RWPE1 (cell line): ENCODE measurements around the gene TJAP1.

ENCODE experiments used
- CTCF ChIA-PET: fragments of 350-600 bp; sonication (Branson Sonifier 250); formaldehyde crosslinking; extraction: SDS; loops from one replicate; lab custom pipeline; 2021; lab: Yijun Ruan, JAX
- POLR2A ChIA-PET: fragments of 400-600 bp; formaldehyde crosslinking; extraction: SDS; loops from one replicate; lab custom pipeline; 2020; ENCODE audit warnings: antibody characterized with exemption; ENCODE audit not compliant: low non-redundant PET; lab: Yijun Ruan, JAX
- DNase-seq: peaks from one replicate; pipeline ENCODE4 v3.0.0; 2012; ENCODE audit warnings: low spot score
- H3K27ac ChIP-seq: fragments of 450-650 bp; 2 replicates; pipeline ENCODE4 v1.5.1; 2017
- CTCF ChIP-seq: fragments of 450-650 bp; conservative IDR thresholded peaks from 2 replicates; pipeline ENCODE4 v1.5.1; 2017; ENCODE audit warnings: low read depth, mild to moderate bottlenecking

The TJAP1 gene

GRCh38 chr6:43434001-43434840, 43.1 kb upstream of the TJAP1 start:
- peak overlapping the region; percentile 15 for H3K27ac ChIP-seq
- DNase-seq: no peak
- CTCF ChIA-PET: interaction anchor here (0.5 to 1.4 kb wide), 5 partner anchors 10 to 252 kb away, joined by 3 to 7 read pairs (median 3); no protein-coding TSS in a partner anchor
- POLR2A ChIA-PET: interaction anchor here (0.6 to 1.6 kb wide), 2 partner anchors 15 to 73 kb away, joined by 3 to 4 read pairs; no protein-coding TSS in a partner anchor
- no peak for TF ChIP-seq CTCF

GRCh38 chr6:43434943-43435342, 42.4 kb upstream of the TJAP1 start:
- peak overlapping the region; percentile 89; the same call in 1 of the 2 replicates for H3K27ac ChIP-seq
- ChIA-PET POLR2A (interaction anchor here (0.6 kb wide), 1 partner anchor 74 kb away, joined by 3 read pairs; no protein-coding TSS in a partner anchor), CTCF (no interaction called here)
- DNase-seq: no peak
- no peak for TF ChIP-seq CTCF

- peak overlapping the region; percentile 89 for H3K27ac ChIP-seq
- CTCF ChIA-PET: interaction anchor here (0.6 kb wide), 1 partner anchor 19 kb away, joined by 3 read pairs; the partner anchor contains the start of gene DLK2
- DNase-seq: no peak
- POLR2A ChIA-PET: no interaction called here
- TF ChIP-seq CTCF: no peak
Measured at GRCh38 chr6:43435682-43436437, 41.5 kb upstream of the TJAP1 start.

GRCh38 chr6:43436577-43437282, 40.6 kb upstream of the TJAP1 start:
- H3K27ac ChIP-seq: peak overlapping the region; percentile 89
- ChIA-PET CTCF (interaction anchor here (0.5 to 0.9 kb wide), 6 partner anchors 17 to 413 kb away, joined by 3 to 7 read pairs (median 3); partner anchors contain the start of gene DLK2), POLR2A (no interaction called here)
- peak; percentile 96 for DNase-seq
- no peak for TF ChIP-seq CTCF

GRCh38 chr6:43437700-43438099, 39.7 kb upstream of the TJAP1 start:
- no peak for DNase-seq
- POLR2A ChIA-PET: no interaction called here
- TF ChIP-seq CTCF: no peak
- H3K27ac ChIP-seq: peak overlapping the region; percentile 89
- CTCF ChIA-PET: interaction anchor here (0.5 to 0.9 kb wide), 4 partner anchors 16 to 414 kb away, joined by 3 to 7 read pairs (median 4); no protein-coding TSS in a partner anchor
